GM18951 (cell line): Measurements from ENCODE around the gene LCE6A.

Experiments
- POLR2A ChIP-seq: IDR thresholded peaks from 4 replicates; pipeline ENCODE4 v1.6.1; 2011; ENCODE audit warnings: mild to moderate bottlenecking; ENCODE audit not compliant: insufficient read length, insufficient read depth; ENCODE audit errors: extremely low read depth
- in situ Hi-C: fragments of 300-500 bp; cut with MboI; formaldehyde crosslinking; loops from one replicate; pipeline ENCODE4 v1.12.0; 2022; ENCODE audit warnings: low sequenced_read_pairs, mixed read lengths, inconsistent platforms; ENCODE audit not compliant: unreplicated experiment

The LCE6A gene

GRCh38 chr1:152842556-152842955 is at the start of gene LCE6A:
TSS of gene LCE6A (plus strand) at chr1:152842856. CDS start at chr1:152843521, 665 bp downstream.
- in situ Hi-C loops: no loop called here
- no peak for TF ChIP-seq POLR2A

- in situ Hi-C loops: no loop called here
- TF ChIP-seq POLR2A: no peak
Observed at GRCh38 chr1:152795686-152796085, 47.0 kb upstream of the LCE6A start.

GRCh38 chr1:152796421-152796820 is 46.2 kb upstream of the LCE6A start, which contains the start of gene LCE1D:
TSS of gene LCE1D (plus strand) at chr1:152796721. CDS start at chr1:152797795, 1,074 bp downstream.
- in situ Hi-C loops: no loop called here

GRCh38 chr1:152801333-152801732 is 41.3 kb upstream of the LCE6A start:
- in situ Hi-C loops: no loop called here
- TF ChIP-seq POLR2A: no peak

More at GRCh38 chr1:152796421-152796820, 46.2 kb upstream of the LCE6A start, which contains the start of gene LCE1D:
- no peak for TF ChIP-seq POLR2A

- TF ChIP-seq POLR2A: no peak
- in situ Hi-C loops: no loop called here
Observed at GRCh38 chr1:152806576-152806975, 36.1 kb upstream of the LCE6A start, which contains the start of gene LCE1C. TSS of gene LCE1C (minus strand) at chr1:152806651. CDS start at chr1:152805478, 1,173 bp downstream.

GRCh38 chr1:152811050-152811449 is 31.6 kb upstream of the LCE6A start:
- no peak for TF ChIP-seq POLR2A
- in situ Hi-C loops: no loop called here

GRCh38 chr1:152811671-152812070 is 31.0 kb upstream of the LCE6A start, which contains the start of gene LCE1B:
TSS of gene LCE1B (plus strand) at chr1:152811971. CDS start at chr1:152812447, 476 bp downstream.
- in situ Hi-C loops: no loop called here
- TF ChIP-seq POLR2A: no peak

GRCh38 chr1:152817309-152817708 is 25.3 kb upstream of the LCE6A start:
- no peak for TF ChIP-seq POLR2A
- in situ Hi-C loops: no loop called here

GRCh38 chr1:152823294-152823693 is 19.4 kb upstream of the LCE6A start:
- in situ Hi-C loops: no loop called here
- TF ChIP-seq POLR2A: no peak

GRCh38 chr1:152824964-152825363 is 17.7 kb upstream of the LCE6A start:
- TF ChIP-seq POLR2A: no peak
- in situ Hi-C loops: no loop called here

- TF ChIP-seq POLR2A: no peak
- in situ Hi-C loops: no loop called here
Observed at GRCh38 chr1:152827173-152827572, 15.5 kb upstream of the LCE6A start, which contains the start of gene LCE1A. TSS of gene LCE1A (plus strand) at chr1:152827473. CDS start at chr1:152827473, 0 bp downstream.

GRCh38 chr1:152836870-152837269 is 5.8 kb upstream of the LCE6A start:
- no peak for TF ChIP-seq POLR2A
- in situ Hi-C loops: no loop called here

GRCh38 chr1:152855661-152856060 is 13.0 kb downstream of the LCE6A start:
- TF ChIP-seq POLR2A: no peak
- in situ Hi-C loops: no loop called here

- no peak for TF ChIP-seq POLR2A
- in situ Hi-C loops: no loop called here
Observed at GRCh38 chr1:152858062-152858461, 15.4 kb downstream of the LCE6A start.
